GM18507 (cell line): ENCODE results near the gene SPHK1.
"Not testable (repeated sequence)": the region's sequence is repeated elsewhere in the genome, so short reads cannot be mapped to it uniquely, and the experiment has no call there.

Experiments used
- DNase-seq: peaks from one replicate; pipeline ENCODE4 v3.0.0; 2011; ENCODE audit warnings: low read depth; ENCODE audit not compliant: insufficient read length; ENCODE audit errors: extremely low spot score
- FAIRE-seq: peaks from 2 replicates; lab custom pipeline; 2011; peaks lifted over from hg19 to GRCh38; lab: Jason Lieb, UNC

The SPHK1 gene, protein sequence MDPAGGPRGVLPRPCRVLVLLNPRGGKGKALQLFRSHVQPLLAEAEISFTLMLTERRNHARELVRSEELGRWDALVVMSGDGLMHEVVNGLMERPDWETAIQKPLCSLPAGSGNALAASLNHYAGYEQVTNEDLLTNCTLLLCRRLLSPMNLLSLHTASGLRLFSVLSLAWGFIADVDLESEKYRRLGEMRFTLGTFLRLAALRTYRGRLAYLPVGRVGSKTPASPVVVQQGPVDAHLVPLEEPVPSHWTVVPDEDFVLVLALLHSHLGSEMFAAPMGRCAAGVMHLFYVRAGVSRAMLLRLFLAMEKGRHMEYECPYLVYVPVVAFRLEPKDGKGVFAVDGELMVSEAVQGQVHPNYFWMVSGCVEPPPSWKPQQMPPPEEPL

DNA sequence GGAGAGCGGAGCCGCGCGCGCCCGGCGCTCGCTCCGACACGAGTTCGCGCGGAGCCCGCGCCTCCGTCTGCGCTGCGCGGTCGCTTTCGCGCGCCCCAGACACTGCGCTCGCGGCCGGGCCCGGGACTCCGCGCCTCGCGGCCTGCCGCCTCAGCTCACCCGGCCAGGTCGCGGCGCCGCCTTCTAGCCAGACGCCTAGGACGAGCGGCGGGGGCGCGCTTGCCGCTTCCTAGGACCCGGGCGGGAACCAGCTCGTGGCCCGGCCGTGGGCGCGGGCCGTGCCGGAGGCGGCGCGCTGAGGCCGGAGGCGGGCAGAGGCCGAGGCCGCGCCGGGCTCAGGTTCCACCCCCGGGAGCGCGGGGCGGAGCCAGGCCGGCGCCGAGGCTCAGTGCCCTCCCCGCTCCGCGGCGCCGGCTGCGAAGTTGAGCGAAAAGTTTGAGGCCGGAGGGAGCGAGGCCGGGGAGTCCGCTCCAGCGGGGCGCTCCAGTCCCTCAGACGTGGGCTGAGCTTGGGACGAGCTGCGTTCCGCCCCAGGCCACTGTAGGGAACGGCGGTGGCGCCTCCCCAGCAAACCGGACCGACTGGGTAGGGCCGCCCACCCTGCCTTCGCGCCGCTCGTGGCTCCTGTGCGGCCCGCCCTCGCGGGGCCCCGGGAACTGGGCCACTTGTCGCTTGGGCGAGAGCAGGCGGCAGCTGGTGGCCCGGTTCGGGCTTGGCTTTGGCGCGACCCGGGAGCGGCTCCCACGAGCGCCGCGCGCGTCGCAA, at the start of gene SPHK1:
SPHK1 (plus strand) TSS at position 388 of the 765 bp plus-strand sequence. CDS start 1,036 bp downstream, outside the sequence.
- DNase-seq: peak; percentile 82
- peak; percentile 69 for FAIRE-seq

DNA sequence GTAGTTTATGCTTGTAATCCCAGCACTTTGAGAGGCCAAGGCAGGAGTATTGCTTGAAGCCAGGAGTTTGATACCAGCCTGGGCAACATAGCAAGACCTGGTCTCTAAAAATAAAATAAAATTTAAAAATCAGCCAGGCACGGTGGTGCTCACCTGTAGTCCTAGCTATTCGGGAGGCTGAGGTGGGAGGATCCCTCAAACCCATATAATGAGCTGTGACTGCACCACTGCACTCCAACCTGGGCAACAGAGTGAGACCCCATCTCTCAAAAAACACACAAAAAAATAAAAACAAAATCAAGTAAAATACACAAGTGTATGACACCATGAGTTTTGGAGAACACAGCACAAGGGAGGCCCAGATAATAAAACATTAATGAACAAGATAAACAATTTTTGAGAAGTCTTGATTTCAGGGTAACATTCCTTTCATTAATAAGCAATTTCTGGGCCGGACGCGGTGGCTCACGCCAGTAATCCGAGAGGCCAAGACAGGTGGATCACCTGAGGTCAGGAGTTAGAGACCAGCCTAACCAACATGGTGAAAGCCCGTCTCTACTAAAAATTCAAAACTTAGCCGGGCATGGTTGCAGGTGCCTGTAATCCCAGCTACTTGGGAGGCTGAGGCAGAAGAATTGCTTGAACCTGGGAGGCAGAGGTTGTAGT, 48.6 kb upstream of the SPHK1 start:
- DNase-seq (no peak), FAIRE-seq (no peak)

DNA sequence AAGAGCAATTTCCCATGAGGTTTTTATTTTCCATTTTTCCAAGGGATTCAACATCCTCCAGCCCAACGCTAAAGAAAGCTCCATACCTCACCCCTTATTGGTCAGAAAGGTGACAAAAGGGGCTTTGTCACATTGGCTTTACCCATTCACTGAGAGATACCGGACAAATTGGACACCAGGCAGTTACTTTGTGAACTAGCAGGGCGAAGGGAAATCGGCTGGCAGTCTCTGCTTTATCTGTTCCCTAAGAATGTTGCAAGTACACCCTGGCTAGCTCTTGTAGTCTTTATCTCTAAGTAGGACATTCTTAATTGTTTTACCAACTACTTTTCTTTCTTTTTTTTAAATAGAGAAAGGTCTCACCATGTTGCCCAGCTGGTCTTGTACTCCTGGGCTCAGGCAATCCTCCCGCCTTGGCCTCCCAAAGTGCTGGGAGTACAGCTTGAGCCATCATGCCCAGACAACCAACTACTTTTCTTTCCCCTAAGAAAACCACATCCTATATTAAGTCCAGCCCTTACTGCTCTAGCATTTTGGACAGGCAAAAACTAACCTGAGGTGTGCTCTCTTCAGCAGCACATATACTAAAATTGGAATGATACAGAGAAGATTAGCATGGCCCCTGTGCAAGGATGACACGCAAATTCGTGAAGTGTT, 47.5 kb upstream of the SPHK1 start:
- FAIRE-seq (no peak), DNase-seq (no peak)

DNA sequence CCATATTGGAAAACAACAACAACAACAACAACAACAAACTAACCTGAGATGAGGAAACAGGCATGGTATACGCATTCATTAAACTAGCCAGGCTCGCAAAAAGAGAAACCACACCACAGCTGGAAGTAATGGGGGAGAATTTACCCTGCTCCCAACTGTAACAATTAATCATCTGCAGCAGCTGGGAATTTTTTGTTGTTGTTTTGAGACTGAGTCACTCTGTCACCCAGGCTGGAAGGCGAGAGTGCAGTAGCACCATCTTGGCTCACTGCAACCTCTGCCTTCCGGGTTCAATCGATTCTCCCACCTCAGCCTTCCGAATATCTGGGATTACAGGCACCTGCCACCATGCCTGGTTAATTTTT, 47.0 kb upstream of the SPHK1 start:
- DNase-seq (no peak), FAIRE-seq (no peak)

DNA sequence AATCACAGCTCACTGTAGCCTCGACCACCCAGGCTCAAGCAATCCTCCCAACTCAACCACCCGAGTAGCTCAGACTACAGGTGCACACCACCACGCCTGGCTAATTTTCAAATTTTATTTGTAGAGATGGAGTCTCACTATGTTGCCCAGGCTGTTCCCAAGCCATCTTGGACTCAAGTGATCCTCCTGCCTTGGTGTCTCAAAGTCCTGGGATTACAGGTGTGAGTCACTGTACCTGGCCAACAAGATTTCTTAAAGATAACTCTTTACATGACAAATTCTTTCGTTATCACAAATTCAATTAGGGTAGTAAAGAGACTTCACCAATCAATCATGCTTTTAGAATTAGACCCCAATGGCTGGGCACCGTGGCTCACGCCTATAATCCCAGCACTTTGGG, 43.1 kb upstream of the SPHK1 start:
- DNase-seq: no peak
- no peak for FAIRE-seq

DNA sequence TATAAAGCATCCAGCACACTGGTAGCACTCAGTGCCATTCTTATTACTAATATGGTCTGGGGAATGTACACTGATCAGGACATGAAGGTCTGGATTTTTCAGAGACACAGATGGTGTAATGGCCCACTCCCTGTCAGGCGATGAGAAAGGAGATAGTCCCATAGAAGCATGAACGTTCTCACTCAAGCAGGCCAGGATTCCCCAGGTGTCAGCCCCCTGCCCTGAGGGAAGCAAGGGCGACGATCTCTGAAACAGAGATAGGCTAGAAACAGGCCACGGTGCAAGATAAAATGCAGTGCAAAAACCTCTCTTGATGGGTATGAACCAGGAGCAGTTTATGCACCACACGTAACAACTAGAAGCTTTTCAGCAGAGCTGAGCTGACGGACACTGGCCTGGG, 41.3 kb upstream of the SPHK1 start:
- DNase-seq (no peak), FAIRE-seq (no peak)

DNA sequence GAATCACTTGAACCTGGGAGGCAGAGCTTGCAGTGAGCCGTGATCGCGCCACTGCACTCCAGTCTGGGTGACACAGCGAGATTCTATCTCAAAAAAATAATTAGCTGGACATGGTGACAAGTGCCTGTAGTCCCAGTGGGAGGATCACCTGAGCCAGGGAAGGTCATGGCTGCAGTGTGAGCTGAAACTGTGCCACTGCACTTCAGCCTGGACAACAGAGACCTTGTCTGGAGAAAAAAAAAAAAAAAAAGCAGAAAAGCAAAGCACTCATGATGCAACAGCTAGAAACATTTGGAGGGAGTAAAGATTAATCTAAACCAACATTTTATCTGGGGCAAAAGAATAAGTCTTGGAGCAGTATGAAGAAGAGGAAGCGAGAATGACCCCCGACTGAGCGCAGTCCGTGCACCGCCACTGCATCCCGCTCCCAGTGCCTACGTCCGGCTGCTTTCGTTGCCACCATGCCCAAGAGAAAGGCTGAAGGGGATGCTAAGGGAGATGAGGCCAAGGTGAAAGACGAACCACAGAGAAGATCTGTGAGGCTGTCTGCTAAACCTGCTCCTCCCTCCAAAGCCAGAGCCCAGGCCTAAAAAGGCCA, 38.9 kb upstream of the SPHK1 start:
- no peak for DNase-seq
- FAIRE-seq: no peak

DNA sequence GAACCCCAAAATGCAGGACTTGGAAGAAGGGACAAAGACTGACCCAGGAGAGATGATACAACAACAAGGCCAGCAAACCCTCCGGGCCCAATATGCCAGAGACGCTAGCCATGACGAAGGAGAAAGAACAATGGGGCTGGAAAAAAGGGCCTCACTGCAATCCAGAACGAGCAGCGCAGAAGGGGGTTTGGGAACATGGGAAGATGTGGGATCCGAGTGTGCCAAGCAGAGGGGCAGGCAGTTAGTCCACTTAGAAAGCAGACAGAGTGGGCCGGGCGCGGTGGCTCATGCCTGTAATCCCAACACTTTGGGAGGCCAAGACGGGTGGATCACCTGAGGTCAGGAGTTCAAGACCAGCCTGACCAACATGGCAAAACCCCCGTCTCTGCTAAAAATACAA, 37.5 kb upstream of the SPHK1 start:
- FAIRE-seq: not testable (repeated sequence)

DNA sequence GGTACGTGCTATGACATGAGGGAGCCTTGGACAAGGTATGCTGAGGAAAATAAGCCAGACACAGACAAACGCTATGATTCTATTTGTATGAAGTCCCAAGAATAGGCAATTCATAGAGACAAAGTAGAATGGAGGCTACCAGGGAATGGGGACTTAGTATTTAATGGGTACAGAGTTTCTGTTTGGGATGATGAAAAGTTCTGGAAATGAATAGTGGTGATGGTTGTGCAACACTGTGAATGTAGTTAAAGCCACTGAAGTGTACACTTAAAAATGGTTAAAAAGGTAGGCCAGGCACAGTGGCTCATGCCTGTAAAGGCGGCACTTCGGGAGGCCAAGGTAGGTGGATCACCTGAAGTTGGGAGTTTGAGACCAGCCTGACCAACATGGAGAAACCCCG, 33.9 kb upstream of the SPHK1 start:
- FAIRE-seq (no peak), DNase-seq (no peak)

More for the DNA sequence above, 37.5 kb upstream of the SPHK1 start:
- not testable (repeated sequence) for DNase-seq

DNA sequence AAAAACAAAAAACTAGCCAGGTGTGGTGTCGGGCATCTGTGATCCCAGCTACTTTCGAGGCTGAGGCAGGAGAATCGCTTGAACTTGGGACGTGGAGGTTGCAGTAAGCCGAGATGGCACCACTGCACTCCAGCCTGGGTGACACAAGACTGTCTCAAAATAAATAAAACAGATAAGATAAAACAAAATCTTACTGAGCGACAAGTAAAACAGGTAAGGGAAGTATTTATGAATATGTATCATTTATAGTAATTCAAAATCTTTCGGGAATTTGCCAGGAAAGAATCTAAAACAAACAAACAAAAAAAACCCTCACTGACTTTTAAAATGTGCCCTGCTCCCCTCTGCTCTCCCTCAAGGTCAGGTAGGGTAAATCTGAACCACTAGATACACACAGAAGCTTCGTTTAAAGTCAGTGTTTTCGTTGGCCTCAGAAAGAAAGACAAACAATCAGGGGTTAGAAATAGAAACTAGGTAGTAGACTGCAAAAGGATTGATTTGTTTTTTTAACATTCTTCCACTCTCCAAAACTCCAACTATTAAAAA, 32.8 kb upstream of the SPHK1 start:
- DNase-seq: no peak
- no peak for FAIRE-seq

DNA sequence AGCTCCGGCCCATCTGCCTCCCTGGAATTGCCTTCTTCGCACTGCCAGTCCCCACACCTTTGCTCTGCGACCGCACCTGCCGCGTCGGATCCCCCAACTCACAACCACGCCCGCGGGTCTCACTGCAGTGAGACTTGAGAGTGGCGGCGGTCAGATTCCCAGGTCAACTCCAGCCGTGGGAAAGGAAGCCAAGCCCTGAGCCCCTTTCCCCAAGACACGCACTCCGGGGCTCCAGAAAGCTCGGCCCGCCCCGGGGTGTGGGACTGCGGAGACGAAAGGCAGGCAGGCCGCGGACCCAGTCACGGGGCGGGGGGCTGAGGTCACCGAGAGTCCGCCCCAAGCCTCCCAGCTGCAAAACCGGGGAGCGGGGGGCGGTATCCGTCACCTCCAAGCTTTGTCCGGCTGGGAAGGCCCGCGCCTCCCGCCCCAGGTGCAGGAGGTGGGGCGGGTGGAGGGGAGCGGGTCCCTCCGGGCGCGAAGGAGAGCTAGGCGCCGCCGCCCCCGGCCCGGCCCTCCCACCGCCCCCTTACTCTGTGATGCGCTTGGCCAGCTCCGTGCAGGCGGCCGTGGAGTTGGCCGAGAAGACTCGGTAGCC, 31.3 kb upstream of the SPHK1 start:
- DNase-seq (peak; percentile 20), FAIRE-seq (no peak)

DNA sequence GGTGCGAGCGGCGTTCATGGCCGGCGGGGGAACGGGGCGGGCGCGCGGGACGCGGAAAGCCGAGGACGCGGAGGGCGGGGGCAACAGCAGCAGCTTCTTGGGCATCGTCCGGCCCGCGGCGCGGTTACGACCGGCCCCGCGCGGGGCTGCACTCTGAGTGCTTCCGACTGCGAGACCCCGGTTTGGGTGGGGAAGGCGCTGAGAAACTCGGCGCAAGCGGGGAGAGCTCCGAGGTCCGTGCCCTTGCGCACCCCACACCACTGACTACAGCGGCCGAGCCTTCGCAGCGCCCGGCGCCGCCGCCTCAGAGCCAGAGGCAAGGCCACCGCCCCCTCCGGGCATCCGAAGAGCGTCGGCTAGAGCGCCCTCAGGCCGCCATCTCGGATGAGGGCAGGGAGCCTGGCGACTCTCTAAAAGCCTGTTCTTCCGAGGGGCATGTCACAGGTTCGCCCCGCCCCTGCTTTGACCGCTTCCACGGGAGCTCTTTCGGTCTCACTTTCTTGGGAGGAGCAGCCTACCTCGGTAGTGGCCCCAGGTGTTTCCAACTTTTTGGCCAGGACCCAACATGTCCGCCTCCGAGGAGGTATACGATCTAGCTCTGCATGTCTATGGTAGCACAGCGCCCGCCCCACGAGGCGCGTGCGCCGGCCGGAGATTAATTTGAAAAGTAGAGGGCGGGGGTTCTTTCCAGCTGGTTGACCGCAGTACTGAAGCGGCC, 30.7 kb upstream of the SPHK1 start, which contains the start of gene PRPSAP1:
PRPSAP1 (minus strand) TSS at position 318 of the 718 bp plus-strand sequence; CDS start at position 105, 213 bp downstream.
- peak; percentile 84 for DNase-seq
- peak; percentile 92 for FAIRE-seq

DNA sequence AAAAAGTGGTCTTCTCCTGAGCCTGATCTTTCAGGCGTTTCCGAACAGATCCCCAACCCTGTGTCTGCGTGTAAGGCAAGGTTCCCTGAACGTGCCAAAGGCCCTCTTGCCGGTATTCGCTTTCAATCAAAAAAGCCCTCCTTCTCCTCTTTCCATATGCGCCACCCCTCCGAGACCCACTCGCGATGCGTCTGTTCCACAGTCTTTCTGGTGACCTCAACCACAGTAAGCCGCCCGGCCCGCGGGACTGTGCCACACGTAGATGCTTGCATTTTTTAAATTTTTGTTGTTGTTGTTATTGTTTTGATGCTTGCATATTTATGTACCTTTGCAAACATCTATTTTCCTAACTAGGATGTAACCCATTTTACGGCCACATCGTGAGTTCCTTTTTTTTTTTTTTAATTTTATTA, 30.1 kb upstream of the SPHK1 start:
- FAIRE-seq (no peak), DNase-seq (no peak)

DNA sequence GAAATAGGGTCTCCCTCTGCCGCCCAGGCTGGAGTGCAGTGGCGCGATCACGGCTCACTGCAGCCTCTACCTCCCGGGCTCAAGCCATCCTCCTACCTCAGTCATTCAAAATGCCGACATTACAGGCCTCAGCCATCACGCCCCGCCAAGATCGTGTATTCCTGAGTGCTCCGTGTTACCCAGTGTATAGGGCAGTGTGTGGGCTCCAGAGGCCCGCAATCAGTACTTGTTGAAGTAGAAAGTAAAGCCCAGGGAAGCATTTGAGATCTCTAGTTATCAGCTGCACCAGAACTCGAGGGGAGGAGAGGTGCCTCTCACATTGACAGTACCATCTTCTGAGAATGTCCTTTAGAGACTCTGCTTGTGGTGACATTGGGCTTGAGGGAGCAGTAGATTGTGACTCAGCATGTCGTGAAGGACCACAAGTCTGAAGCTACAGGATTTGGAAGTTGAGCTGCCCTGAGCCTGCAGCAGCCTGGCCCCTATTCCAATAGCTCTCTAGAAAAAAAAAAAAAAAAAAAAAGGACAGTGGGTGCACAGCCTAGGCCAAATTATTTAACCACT, 29.6 kb upstream of the SPHK1 start:
- FAIRE-seq: no peak
- DNase-seq: no peak

DNA sequence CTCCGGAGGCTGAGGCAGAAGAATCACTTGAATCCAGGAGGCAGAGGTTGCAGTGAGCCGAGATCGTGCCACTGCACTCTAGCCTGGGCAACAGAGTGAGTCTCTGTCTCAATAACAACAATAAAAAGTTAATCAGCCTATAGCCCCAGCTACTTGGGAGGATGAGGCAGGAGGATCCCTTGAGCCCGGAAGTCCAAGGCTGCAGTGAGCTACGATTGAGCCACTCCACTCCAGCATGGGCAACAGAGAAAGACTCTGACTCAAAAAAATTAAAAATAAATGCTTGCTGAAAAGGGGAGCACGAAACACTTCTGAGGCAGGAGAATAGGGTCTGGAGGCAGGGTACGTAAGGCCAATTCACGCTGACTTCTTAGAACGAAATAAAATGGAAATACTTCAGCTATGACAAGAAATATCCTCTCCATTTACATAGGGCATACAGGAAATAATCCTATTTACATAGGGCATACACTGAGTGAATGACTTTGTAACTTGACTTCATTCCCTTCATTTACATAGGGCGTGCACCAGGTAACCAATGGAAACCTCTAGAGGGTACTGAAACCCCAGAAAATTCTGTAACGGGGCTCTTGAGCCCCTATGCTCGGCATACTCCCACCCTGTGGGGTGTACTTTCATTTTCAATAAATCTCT, 27.5 kb upstream of the SPHK1 start:
- FAIRE-seq (no peak), DNase-seq (no peak)

DNA sequence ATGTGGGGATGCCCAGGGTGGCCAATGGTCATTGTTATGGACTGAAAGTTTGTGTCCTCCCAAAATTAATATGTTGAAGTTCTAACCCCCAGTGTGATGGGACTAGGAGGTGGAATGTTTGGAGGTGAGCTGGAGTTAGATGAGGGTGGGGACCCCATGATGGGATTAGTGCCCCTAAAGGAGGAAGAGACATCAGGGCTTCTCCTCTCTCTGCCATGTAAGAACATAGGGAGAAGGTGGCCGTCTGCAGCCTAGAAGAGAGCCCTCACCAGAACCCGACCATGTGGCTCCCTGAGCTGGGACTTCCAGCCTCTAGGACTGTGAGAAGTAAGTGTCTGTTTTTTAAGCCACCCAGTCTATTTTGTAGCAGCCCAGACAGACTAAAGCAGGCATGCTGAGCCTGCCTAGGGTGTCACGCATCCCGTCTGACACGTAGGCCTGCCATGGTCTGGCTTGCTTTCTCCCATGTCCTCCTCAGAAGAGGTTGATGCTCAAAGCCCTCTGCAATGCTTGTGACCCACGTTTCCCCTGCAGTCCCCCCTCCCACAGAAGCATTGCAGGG, 26.7 kb upstream of the SPHK1 start:
- DNase-seq (no peak), FAIRE-seq (no peak)

DNA sequence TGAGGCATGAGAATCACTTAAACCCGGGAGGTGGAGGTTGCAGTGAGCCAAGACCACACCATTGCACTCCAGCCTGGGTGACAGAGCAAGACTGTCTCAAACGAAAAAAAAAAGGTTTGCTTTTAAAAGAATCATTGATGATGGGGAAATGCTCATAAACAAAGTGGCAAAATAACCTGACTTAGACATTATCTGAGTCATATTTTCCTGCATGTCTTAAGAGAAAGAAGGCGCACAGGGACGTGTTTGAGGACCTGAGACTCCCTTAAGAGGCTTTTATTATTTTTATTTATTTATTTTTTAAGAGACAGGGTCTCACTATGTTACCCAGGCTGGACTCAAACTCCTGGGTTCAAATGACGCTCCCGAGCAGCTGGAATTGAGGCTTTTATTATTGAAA, 25.0 kb upstream of the SPHK1 start:
- no peak for FAIRE-seq
- no peak for DNase-seq
